Prostate gland (tissue), 2 donors: ENCODE results near the gene CD86.

ENCODE experiments used
- POLR2A ChIP-seq: fragments of 450-650 bp; IDR thresholded peaks from one replicate; pipeline ENCODE4 v1.6.1; 2016; ENCODE audit warnings: antibody characterized with exemption, mild to moderate bottlenecking
- POLR2AphosphoS5 ChIP-seq: sonication (generic); formaldehyde crosslinking; IDR thresholded peaks from one replicate; pipeline ENCODE4 v1.6.1; 2017; ENCODE audit warnings: antibody characterized with exemption
- TF ChIP-seq, protein P1 (sequence below), 4 experiments: fragments of 200-600 bp in 2 of 4; fragments of 450-650 bp in 2 of 4; sonication (generic) in 2 of 4; IDR thresholded peaks; 1 replicate in 3 of 4; 2 replicates in 1 of 4; pipeline ENCODE4 v1.5.1; 2016 to 2019; ENCODE audit warnings: antibody characterized with exemption in 4 of 4, mild to moderate bottlenecking in 2 of 4, moderate library complexity in 2 of 4

DNA sequence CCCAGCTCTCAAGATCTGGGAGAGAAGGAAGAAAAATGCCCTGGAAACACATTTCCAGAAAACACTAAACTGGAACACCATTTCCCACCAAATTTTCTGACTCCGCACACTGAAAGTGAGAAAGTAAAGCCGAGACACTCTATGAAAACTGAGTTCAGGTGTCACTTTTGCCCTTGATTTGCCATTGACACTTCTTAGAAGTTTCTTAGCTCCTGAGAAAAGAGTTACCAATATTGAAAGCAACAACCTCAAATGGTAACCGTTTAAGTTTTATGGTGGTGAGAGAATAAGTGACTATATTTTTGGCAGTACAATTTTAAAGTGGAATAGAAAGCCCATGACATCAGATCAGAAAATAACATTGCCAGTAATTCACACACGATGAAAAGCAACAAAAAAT is 39.0 kb downstream of the CD86 start:
- TF ChIP-seq POLR2A = no peak
- no peak for TF ChIP-seq POLR2AphosphoS5
- TF ChIP-seq, protein P1, sequence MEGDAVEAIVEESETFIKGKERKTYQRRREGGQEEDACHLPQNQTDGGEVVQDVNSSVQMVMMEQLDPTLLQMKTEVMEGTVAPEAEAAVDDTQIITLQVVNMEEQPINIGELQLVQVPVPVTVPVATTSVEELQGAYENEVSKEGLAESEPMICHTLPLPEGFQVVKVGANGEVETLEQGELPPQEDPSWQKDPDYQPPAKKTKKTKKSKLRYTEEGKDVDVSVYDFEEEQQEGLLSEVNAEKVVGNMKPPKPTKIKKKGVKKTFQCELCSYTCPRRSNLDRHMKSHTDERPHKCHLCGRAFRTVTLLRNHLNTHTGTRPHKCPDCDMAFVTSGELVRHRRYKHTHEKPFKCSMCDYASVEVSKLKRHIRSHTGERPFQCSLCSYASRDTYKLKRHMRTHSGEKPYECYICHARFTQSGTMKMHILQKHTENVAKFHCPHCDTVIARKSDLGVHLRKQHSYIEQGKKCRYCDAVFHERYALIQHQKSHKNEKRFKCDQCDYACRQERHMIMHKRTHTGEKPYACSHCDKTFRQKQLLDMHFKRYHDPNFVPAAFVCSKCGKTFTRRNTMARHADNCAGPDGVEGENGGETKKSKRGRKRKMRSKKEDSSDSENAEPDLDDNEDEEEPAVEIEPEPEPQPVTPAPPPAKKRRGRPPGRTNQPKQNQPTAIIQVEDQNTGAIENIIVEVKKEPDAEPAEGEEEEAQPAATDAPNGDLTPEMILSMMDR (IDR thresholded peaks at IDR 0.05) = no peak
